ENCODE measurements around the gene MS4A4E.

DNA sequence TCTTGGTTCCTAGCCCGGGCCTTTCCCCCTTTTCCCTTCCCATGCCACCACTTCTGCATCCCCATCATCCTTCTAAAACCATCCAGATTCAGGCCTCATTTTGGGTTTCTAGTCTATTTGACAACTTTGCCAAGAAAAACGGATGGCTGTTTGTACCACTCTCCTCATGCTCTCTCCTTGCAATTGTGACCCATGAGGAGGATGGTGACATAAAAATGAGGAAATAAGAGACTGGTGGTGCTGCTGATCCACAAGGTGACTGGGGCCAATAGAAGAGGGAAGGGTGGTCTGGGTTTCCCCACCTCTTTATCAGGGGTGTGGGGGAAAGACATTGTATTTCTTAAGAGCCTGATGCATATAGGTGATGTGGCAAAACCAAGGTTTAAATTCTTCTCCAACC lies 38.5 kb upstream of the MS4A4E start:
- TF ChIP-seq, protein P1, sequence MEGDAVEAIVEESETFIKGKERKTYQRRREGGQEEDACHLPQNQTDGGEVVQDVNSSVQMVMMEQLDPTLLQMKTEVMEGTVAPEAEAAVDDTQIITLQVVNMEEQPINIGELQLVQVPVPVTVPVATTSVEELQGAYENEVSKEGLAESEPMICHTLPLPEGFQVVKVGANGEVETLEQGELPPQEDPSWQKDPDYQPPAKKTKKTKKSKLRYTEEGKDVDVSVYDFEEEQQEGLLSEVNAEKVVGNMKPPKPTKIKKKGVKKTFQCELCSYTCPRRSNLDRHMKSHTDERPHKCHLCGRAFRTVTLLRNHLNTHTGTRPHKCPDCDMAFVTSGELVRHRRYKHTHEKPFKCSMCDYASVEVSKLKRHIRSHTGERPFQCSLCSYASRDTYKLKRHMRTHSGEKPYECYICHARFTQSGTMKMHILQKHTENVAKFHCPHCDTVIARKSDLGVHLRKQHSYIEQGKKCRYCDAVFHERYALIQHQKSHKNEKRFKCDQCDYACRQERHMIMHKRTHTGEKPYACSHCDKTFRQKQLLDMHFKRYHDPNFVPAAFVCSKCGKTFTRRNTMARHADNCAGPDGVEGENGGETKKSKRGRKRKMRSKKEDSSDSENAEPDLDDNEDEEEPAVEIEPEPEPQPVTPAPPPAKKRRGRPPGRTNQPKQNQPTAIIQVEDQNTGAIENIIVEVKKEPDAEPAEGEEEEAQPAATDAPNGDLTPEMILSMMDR (IDR thresholded peaks at IDR 0.05) = no peak
- TF ChIP-seq EZH2 (IDR thresholded peaks at IDR 0.05) (no peak), EZH2phosphoT487 (IDR thresholded peaks at IDR 0.05) (no peak)
